Kidney glomerular epithelial cell (primary cell): ENCODE results near the gene TEX47.

Experiments used
- DNase-seq: peaks from one replicate; lab custom pipeline; 2025; lab: John Stamatoyannopoulos, UW

The TEX47 gene

GRCh38 chr7:88746126-88746525 lies 49.4 kb downstream of the TEX47 start:
- DNase-seq: no peak
